H1 (cell line): Measurements from ENCODE around the gene CBLC. TPM values are rescaled to one million over a fixed set of nuclear protein-coding genes. Genes with fewer than 3 reads are reported as not detected.

Source experiments
- BACH1 ChIP-seq: IDR thresholded peaks from 2 replicates; pipeline ENCODE4 v1.6.1; 2012; ENCODE audit warnings: low read length, improper control_type of control experiment
- EGR1 ChIP-seq: IDR thresholded peaks from 2 replicates; pipeline ENCODE4 v1.6.1; 2011; ENCODE audit warnings: low read depth, low read length, borderline replicate concordance
- RAD21 ChIP-seq, 2 experiments: IDR thresholded peaks in 1 of 2; conservative IDR thresholded peaks in 1 of 2; 2 replicates each; pipeline ENCODE4 v1.6.1; 2011; ENCODE audit warnings: low read depth in 2 of 2, low read length in 2 of 2, improper control_type of control experiment in 1 of 2, inconsistent platforms in 1 of 2, mild to moderate bottlenecking in 1 of 2, moderate library complexity in 1 of 2
- TBP ChIP-seq: IDR thresholded peaks from 2 replicates; pipeline ENCODE4 v1.6.1; 2011; ENCODE audit warnings: low read depth, low read length, improper control_type of control experiment
- polyA plus RNA-seq, 7 experiments: library from polyadenylated mRNA; depleted of rRNA in 3 of 7; stranded (reverse) in 5 of 7; unstranded in 2 of 7; fragments of >200 nt in 5 of 7; fragments of 200-250 nt in 2 of 7; gene quantifications; 1 replicate in 5 of 7; 2 replicates in 1 of 7; 4 replicates in 1 of 7; pipeline versions ENCODE4 v1.2.1 to v1.2.3, GENCODE V29; 2011 to 2013; ENCODE audit warnings: missing spikeins in 2 of 7, mixed read lengths in 2 of 7
- total RNA-seq: library from RNA; stranded (reverse); fragmentation: NEBNext Ultra II Directional; extraction: Animal tissue kit (Norgen Biotek cat#: 25700); gene quantifications from 2 replicates; pipeline ENCODE4 v1.2.1, GENCODE V29; 2021
- TF ChIP-seq, protein P1 (sequence below): fragments of 300-600 bp; sonication (generic); IDR thresholded peaks from 2 replicates; pipeline ENCODE4 v1.7.1; 2012; ENCODE audit warnings: low read length, moderate library complexity, mild to moderate bottlenecking, inconsistent platforms; ENCODE audit not compliant: insufficient replicate concordance

CBLC gene
- total and polyA plus RNA-seq, 2 of the 8 experiments (the other 6 are each of a cell fraction or from before 2014, with no cell fraction given): 17.4 to 35.7 TPM

DNA sequence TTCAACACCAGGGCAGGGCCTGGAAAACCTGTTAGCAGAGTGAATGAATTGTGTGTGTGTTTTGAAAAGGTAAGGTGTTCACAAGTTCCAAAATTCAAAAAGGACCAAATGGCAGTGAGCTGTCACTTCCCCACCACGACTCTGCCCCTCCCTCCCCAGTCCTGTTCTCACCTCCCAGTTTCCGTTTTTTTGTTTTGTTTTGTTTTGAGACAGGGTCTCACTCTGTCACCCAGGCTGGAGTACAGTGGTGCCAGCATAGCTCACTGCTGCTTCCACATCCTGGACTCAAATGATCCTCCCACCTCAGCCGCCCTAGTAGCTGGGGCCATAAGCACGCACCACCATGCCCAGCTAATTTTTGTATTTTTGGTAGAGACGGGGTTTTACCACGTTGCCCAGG, 49.5 kb upstream of the CBLC start (continued):
- TF ChIP-seq, protein P1, sequence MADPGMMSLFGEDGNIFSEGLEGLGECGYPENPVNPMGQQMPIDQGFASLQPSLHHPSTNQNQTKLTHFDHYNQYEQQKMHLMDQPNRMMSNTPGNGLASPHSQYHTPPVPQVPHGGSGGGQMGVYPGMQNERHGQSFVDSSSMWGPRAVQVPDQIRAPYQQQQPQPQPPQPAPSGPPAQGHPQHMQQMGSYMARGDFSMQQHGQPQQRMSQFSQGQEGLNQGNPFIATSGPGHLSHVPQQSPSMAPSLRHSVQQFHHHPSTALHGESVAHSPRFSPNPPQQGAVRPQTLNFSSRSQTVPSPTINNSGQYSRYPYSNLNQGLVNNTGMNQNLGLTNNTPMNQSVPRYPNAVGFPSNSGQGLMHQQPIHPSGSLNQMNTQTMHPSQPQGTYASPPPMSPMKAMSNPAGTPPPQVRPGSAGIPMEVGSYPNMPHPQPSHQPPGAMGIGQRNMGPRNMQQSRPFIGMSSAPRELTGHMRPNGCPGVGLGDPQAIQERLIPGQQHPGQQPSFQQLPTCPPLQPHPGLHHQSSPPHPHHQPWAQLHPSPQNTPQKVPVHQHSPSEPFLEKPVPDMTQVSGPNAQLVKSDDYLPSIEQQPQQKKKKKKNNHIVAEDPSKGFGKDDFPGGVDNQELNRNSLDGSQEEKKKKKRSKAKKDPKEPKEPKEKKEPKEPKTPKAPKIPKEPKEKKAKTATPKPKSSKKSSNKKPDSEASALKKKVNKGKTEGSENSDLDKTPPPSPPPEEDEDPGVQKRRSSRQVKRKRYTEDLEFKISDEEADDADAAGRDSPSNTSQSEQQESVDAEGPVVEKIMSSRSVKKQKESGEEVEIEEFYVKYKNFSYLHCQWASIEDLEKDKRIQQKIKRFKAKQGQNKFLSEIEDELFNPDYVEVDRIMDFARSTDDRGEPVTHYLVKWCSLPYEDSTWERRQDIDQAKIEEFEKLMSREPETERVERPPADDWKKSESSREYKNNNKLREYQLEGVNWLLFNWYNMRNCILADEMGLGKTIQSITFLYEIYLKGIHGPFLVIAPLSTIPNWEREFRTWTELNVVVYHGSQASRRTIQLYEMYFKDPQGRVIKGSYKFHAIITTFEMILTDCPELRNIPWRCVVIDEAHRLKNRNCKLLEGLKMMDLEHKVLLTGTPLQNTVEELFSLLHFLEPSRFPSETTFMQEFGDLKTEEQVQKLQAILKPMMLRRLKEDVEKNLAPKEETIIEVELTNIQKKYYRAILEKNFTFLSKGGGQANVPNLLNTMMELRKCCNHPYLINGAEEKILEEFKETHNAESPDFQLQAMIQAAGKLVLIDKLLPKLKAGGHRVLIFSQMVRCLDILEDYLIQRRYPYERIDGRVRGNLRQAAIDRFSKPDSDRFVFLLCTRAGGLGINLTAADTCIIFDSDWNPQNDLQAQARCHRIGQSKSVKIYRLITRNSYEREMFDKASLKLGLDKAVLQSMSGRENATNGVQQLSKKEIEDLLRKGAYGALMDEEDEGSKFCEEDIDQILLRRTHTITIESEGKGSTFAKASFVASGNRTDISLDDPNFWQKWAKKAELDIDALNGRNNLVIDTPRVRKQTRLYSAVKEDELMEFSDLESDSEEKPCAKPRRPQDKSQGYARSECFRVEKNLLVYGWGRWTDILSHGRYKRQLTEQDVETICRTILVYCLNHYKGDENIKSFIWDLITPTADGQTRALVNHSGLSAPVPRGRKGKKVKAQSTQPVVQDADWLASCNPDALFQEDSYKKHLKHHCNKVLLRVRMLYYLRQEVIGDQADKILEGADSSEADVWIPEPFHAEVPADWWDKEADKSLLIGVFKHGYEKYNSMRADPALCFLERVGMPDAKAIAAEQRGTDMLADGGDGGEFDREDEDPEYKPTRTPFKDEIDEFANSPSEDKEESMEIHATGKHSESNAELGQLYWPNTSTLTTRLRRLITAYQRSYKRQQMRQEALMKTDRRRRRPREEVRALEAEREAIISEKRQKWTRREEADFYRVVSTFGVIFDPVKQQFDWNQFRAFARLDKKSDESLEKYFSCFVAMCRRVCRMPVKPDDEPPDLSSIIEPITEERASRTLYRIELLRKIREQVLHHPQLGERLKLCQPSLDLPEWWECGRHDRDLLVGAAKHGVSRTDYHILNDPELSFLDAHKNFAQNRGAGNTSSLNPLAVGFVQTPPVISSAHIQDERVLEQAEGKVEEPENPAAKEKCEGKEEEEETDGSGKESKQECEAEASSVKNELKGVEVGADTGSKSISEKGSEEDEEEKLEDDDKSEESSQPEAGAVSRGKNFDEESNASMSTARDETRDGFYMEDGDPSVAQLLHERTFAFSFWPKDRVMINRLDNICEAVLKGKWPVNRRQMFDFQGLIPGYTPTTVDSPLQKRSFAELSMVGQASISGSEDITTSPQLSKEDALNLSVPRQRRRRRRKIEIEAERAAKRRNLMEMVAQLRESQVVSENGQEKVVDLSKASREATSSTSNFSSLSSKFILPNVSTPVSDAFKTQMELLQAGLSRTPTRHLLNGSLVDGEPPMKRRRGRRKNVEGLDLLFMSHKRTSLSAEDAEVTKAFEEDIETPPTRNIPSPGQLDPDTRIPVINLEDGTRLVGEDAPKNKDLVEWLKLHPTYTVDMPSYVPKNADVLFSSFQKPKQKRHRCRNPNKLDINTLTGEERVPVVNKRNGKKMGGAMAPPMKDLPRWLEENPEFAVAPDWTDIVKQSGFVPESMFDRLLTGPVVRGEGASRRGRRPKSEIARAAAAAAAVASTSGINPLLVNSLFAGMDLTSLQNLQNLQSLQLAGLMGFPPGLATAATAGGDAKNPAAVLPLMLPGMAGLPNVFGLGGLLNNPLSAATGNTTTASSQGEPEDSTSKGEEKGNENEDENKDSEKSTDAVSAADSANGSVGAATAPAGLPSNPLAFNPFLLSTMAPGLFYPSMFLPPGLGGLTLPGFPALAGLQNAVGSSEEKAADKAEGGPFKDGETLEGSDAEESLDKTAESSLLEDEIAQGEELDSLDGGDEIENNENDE: no peak
- TF ChIP-seq TBP: no peak
- TF ChIP-seq BACH1: no peak
- no peak for TF ChIP-seq EGR1
- TF ChIP-seq RAD21 (IDR thresholded peaks at IDR 0.05 in 1 of 2, conservative IDR thresholded peaks at IDR 0.05 in 1 of 2; ENCODE audit: low read depth in 2 of 2, low read length in 2 of 2): no peak
